ENCODE data around the gene JARID2.

JARID2 gene

GRCh38 chr6:15402406-15403045 lies 156.7 kb downstream of the JARID2 start:
- DNase-seq (ENCODE audit: low read depth), result no peak
- no peak overlapping the region for H3K9ac ChIP-seq (ENCODE audit: low read length)
- peaks cover 35% of the 10 kb centered on the region for H3K4me1 ChIP-seq (ENCODE audit: control insufficient read depth, insufficient read depth, low read length)
- no peaks in the 10 kb centered on the region for H3K9me3 ChIP-seq (ENCODE audit: control insufficient read depth, low read length)
- H3K27me3 ChIP-seq (replicated peaks; ENCODE audit: control insufficient read depth, insufficient read depth, low read length), result no peaks in the 10 kb centered on the region
- no peaks in the 10 kb centered on the region for H3K36me3 ChIP-seq (ENCODE audit: control insufficient read depth, insufficient read depth, low read length, severe bottlenecking)
- H3K4me3 ChIP-seq (ENCODE audit: low read length), result no peak overlapping the region

- H3K9ac ChIP-seq (ENCODE audit: low read length), result no peak overlapping the region
- H3K4me3 ChIP-seq (ENCODE audit: low read length), result no peak overlapping the region
- H3K9me3 ChIP-seq (ENCODE audit: control insufficient read depth, low read length), result no peaks in the 10 kb centered on the region
- H3K27me3 ChIP-seq (replicated peaks; ENCODE audit: control insufficient read depth, insufficient read depth, low read length), result no peaks in the 10 kb centered on the region
- DNase-seq (ENCODE audit: low read depth), result no peak
- peaks cover 35% of the 10 kb centered on the region for H3K4me1 ChIP-seq (ENCODE audit: control insufficient read depth, insufficient read depth, low read length)
- H3K36me3 ChIP-seq (ENCODE audit: control insufficient read depth, insufficient read depth, low read length, severe bottlenecking), result no peaks in the 10 kb centered on the region
Observed at GRCh38 chr6:15403094-15403755, 157.4 kb downstream of the JARID2 start.

GRCh38 chr6:15404685-15404980 lies 158.8 kb downstream of the JARID2 start:
- DNase-seq (ENCODE audit: low read depth), result no peak
- H3K27me3 ChIP-seq (replicated peaks; ENCODE audit: control insufficient read depth, insufficient read depth, low read length), result no peaks in the 10 kb centered on the region
- no peak overlapping the region for H3K4me3 ChIP-seq (ENCODE audit: low read length)
- no peak overlapping the region for H3K9ac ChIP-seq (ENCODE audit: low read length)
- no peaks in the 10 kb centered on the region for H3K36me3 ChIP-seq (ENCODE audit: control insufficient read depth, insufficient read depth, low read length, severe bottlenecking)
- H3K9me3 ChIP-seq (ENCODE audit: control insufficient read depth, low read length), result no peaks in the 10 kb centered on the region
- peaks cover 23% of the 10 kb centered on the region for H3K4me1 ChIP-seq (ENCODE audit: control insufficient read depth, insufficient read depth, low read length)

GRCh38 chr6:15405129-15406068 lies 159.5 kb downstream of the JARID2 start:
- no peak for DNase-seq (ENCODE audit: low read depth)
- Histone ChIP-seq H3K36me3 (ENCODE audit: control insufficient read depth, insufficient read depth, low read length, severe bottlenecking) (no peaks in the 10 kb centered on the region), H3K27me3 (replicated peaks; ENCODE audit: control insufficient read depth, insufficient read depth, low read length) (no peaks in the 10 kb centered on the region), H3K4me1 (ENCODE audit: control insufficient read depth, insufficient read depth, low read length) (peaks cover 19% of the 10 kb centered on the region), H3K9me3 (ENCODE audit: control insufficient read depth, low read length) (no peaks in the 10 kb centered on the region), H3K4me3 (ENCODE audit: low read length) (no peak overlapping the region), H3K9ac (ENCODE audit: low read length) (no peak overlapping the region)

- no peak overlapping the region for H3K9ac ChIP-seq (ENCODE audit: low read length)
- H3K9me3 ChIP-seq (ENCODE audit: control insufficient read depth, low read length), result no peaks in the 10 kb centered on the region
- H3K4me3 ChIP-seq (ENCODE audit: low read length), result no peak overlapping the region
- no peaks in the 10 kb centered on the region for H3K36me3 ChIP-seq (ENCODE audit: control insufficient read depth, insufficient read depth, low read length, severe bottlenecking)
- H3K27me3 ChIP-seq (replicated peaks; ENCODE audit: control insufficient read depth, insufficient read depth, low read length), result no peaks in the 10 kb centered on the region
- peaks cover 9% of the 10 kb centered on the region for H3K4me1 ChIP-seq (ENCODE audit: control insufficient read depth, insufficient read depth, low read length)
- DNase-seq (ENCODE audit: low read depth), result no peak
Observed at GRCh38 chr6:15406452-15406851, 160.6 kb downstream of the JARID2 start.

- DNase-seq (ENCODE audit: low read depth), result no peak
- no peaks in the 10 kb centered on the region for H3K9me3 ChIP-seq (ENCODE audit: control insufficient read depth, low read length)
- H3K4me1 ChIP-seq (ENCODE audit: control insufficient read depth, insufficient read depth, low read length), result no peaks in the 10 kb centered on the region
Observed at GRCh38 chr6:15408008-15408407, 162.1 kb downstream of the JARID2 start.

GRCh38 chr6:15408758-15409157 lies 162.9 kb downstream of the JARID2 start:
- Histone ChIP-seq H3K36me3 (ENCODE audit: control insufficient read depth, insufficient read depth, low read length, severe bottlenecking) (no peaks in the 10 kb centered on the region), H3K27me3 (replicated peaks; ENCODE audit: control insufficient read depth, insufficient read depth, low read length) (no peaks in the 10 kb centered on the region), H3K9ac (ENCODE audit: low read length) (no peak overlapping the region), H3K4me3 (ENCODE audit: low read length) (no peak overlapping the region), H3K4me1 (ENCODE audit: control insufficient read depth, insufficient read depth, low read length) (peaks cover 7% of the 10 kb centered on the region), H3K9me3 (ENCODE audit: control insufficient read depth, low read length) (no peaks in the 10 kb centered on the region)
- DNase-seq (ENCODE audit: low read depth), result no peak

More at GRCh38 chr6:15408008-15408407, 162.1 kb downstream of the JARID2 start:
- Histone ChIP-seq H3K36me3 (ENCODE audit: control insufficient read depth, insufficient read depth, low read length, severe bottlenecking) (no peaks in the 10 kb centered on the region), H3K27me3 (replicated peaks; ENCODE audit: control insufficient read depth, insufficient read depth, low read length) (no peaks in the 10 kb centered on the region), H3K4me3 (ENCODE audit: low read length) (no peak overlapping the region), H3K9ac (ENCODE audit: low read length) (no peak overlapping the region)

- H3K4me1 ChIP-seq (ENCODE audit: control insufficient read depth, insufficient read depth, low read length), result peaks cover 13% of the 10 kb centered on the region
- no peaks in the 10 kb centered on the region for H3K27me3 ChIP-seq (replicated peaks; ENCODE audit: control insufficient read depth, insufficient read depth, low read length)
- no peak overlapping the region for H3K9ac ChIP-seq (ENCODE audit: low read length)
- H3K9me3 ChIP-seq (ENCODE audit: control insufficient read depth, low read length), result no peaks in the 10 kb centered on the region
- no peaks in the 10 kb centered on the region for H3K36me3 ChIP-seq (ENCODE audit: control insufficient read depth, insufficient read depth, low read length, severe bottlenecking)
- H3K4me3 ChIP-seq (ENCODE audit: low read length), result no peak overlapping the region
- DNase-seq (ENCODE audit: low read depth), result no peak
Observed at GRCh38 chr6:15409301-15410125, 163.6 kb downstream of the JARID2 start.

- peaks cover 13% of the 10 kb centered on the region for H3K4me1 ChIP-seq (ENCODE audit: control insufficient read depth, insufficient read depth, low read length)
- H3K27me3 ChIP-seq (replicated peaks; ENCODE audit: control insufficient read depth, insufficient read depth, low read length), result no peaks in the 10 kb centered on the region
- H3K9ac ChIP-seq (ENCODE audit: low read length), result no peak overlapping the region
- no peak overlapping the region for H3K4me3 ChIP-seq (ENCODE audit: low read length)
- DNase-seq (ENCODE audit: low read depth), result no peak
- no peaks in the 10 kb centered on the region for H3K9me3 ChIP-seq (ENCODE audit: control insufficient read depth, low read length)
- H3K36me3 ChIP-seq (ENCODE audit: control insufficient read depth, insufficient read depth, low read length, severe bottlenecking), result no peaks in the 10 kb centered on the region
Observed at GRCh38 chr6:15410126-15410391, 164.2 kb downstream of the JARID2 start.

GRCh38 chr6:15410752-15411151 lies 164.9 kb downstream of the JARID2 start:
- no peaks in the 10 kb centered on the region for H3K36me3 ChIP-seq (ENCODE audit: control insufficient read depth, insufficient read depth, low read length, severe bottlenecking)
- no peak overlapping the region for H3K9ac ChIP-seq (ENCODE audit: low read length)
- no peak for DNase-seq (ENCODE audit: low read depth)
- no peaks in the 10 kb centered on the region for H3K27me3 ChIP-seq (replicated peaks; ENCODE audit: control insufficient read depth, insufficient read depth, low read length)
- no peak overlapping the region for H3K4me3 ChIP-seq (ENCODE audit: low read length)
- H3K4me1 ChIP-seq (ENCODE audit: control insufficient read depth, insufficient read depth, low read length), result peaks cover 13% of the 10 kb centered on the region
- H3K9me3 ChIP-seq (ENCODE audit: control insufficient read depth, low read length), result no peaks in the 10 kb centered on the region

- Histone ChIP-seq H3K9ac (ENCODE audit: low read length) (no peak overlapping the region), H3K4me3 (ENCODE audit: low read length) (no peak overlapping the region), H3K9me3 (ENCODE audit: control insufficient read depth, low read length) (no peaks in the 10 kb centered on the region), H3K27me3 (replicated peaks; ENCODE audit: control insufficient read depth, insufficient read depth, low read length) (no peaks in the 10 kb centered on the region), H3K36me3 (ENCODE audit: control insufficient read depth, insufficient read depth, low read length, severe bottlenecking) (no peaks in the 10 kb centered on the region), H3K4me1 (ENCODE audit: control insufficient read depth, insufficient read depth, low read length) (peaks cover 13% of the 10 kb centered on the region)
- DNase-seq (ENCODE audit: low read depth), result no peak
Observed at GRCh38 chr6:15411766-15412165, 165.9 kb downstream of the JARID2 start.

Measured in adipocyte (in vitro differentiated cells).